HG03457 (cell line): ENCODE measurements around the gene PCSK2.

Experiments
- ATAC-seq: cut with Tn5 transposase; IDR thresholded peaks from one replicate; pipeline ENCODE4 v1.9.1; 2021; ENCODE audit warnings: moderate number of reproducible peaks; ENCODE audit not compliant: unreplicated experiment

PCSK2 gene

DNA sequence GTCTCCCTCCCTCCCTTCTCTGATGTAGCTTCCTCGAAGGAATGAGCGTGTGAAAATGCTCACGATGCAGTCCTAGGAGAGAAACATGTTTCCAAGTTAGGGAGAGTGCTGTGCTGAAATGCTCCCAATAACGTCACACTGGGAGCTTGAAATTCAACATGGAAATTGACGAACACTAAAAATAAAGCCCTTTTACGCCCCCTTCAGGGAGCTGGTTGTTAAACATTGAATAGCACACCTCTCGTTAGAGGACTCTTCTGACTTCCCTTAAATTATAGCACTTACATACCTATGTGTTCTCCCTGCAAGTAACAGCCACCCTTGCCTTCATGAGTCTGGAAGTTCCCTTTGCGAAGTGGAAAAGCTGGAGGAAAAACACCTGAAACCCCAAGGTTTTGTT lies 215.7 kb downstream of the PCSK2 start:
- ATAC-seq, result no peak

- ATAC-seq, result no peak
Observed at GRCh38 chr20:17443131-17443858, 216.5 kb downstream of the PCSK2 start.

DNA sequence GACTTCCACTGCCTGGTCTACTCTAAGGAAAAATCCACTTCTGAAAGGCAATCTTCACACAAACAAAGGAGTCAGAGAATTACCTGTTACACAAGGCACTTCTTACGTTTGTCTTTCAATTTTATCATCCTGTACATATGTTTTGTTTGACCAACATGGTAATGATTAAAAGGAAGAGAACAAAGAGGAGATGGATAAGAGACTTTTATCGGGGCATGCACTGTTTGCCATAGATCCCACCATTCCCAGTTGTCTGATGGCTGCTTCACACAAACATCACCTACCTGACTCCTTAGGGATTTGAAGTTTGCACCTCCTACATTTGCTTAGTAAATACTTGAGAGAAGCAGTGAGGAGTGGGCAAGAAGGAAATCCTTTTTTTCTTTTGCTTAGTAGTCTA lies 217.3 kb downstream of the PCSK2 start:
- no peak for ATAC-seq

DNA sequence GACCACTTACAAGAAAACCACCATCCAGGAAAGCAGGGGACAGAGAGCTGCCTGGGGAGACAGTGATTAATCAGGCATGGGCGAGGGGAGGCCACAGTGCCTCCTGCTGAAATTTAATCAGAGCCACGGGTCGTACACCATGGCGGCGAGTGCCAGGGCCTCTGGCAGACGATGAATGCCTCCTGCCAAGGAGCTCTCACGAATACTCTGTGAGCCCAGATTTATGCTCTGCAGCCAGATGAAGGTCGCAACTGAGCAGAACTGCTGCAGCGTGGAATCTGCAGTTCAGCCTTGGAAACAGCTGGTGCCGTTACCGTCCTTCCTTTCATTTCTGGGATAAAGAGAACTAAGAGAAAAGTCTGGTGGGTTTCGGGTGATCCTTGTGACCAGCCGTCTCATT lies 218.7 kb downstream of the PCSK2 start:
- no peak for ATAC-seq

DNA sequence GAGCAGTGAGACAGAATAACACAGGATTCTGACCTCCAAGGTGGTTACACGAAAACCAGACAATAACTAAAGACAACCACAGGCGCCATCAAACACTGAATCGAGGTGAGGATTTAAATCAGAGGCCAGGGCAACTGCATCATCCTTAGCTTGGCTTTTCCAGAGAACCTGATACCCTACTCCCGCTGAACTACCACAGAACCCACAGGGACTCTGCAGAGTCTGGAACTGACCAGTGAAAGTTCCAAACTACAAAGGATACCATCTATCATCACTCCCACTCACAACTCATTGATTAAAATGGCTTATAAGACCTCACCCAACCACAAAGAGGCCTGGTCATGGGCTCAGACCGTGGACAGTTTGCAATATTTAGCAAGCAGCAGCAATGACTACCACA lies 219.3 kb downstream of the PCSK2 start:
- ATAC-seq, result no peak

DNA sequence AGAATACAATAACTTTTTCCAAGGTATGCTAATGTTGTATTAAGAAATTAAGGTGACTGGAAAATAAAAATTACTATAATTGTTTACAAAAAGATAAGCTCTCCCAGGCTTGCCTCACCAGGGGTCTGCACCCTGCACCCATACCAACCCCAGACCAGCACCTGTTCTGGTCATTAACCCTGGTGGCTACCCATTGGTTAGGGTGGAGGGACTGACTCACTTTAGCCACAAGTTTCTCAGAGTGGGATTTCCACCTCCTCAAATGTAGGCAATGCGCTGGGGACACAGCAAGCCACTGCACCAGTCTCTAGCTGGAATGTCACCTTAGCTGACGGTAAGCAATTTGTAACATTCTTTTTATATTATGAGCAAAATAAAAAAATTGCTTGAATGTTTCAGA lies 221.2 kb downstream of the PCSK2 start:
- ATAC-seq, result no peak

- no peak for ATAC-seq
Observed at GRCh38 chr20:17449031-17449430, 222.2 kb downstream of the PCSK2 start.

- ATAC-seq, result no peak
Observed at GRCh38 chr20:17452441-17452840, 225.6 kb downstream of the PCSK2 start.

- no peak for ATAC-seq
Observed at GRCh38 chr20:17453592-17453991, 226.8 kb downstream of the PCSK2 start.

DNA sequence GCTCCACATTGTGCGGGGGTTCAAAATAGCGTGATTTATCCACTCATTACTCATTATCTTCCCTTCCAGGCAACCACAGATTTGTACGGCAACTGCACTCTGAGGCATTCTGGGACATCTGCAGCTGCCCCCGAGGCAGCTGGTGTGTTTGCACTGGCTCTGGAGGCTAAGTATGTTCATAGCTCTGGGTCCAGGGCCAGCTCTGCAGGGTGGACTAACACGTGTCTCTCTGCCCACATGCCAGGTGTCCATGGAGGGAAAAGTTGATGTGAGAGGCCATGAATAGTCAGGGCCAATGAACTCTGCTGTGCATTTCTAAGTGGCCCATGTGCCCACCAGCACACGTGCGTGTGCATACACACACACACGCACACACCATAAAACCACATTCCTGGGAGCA lies 229.4 kb downstream of the PCSK2 start:
- ATAC-seq, result no peak

GRCh38 chr20:17457079-17457478 lies 230.2 kb downstream of the PCSK2 start:
- ATAC-seq, result no peak

DNA sequence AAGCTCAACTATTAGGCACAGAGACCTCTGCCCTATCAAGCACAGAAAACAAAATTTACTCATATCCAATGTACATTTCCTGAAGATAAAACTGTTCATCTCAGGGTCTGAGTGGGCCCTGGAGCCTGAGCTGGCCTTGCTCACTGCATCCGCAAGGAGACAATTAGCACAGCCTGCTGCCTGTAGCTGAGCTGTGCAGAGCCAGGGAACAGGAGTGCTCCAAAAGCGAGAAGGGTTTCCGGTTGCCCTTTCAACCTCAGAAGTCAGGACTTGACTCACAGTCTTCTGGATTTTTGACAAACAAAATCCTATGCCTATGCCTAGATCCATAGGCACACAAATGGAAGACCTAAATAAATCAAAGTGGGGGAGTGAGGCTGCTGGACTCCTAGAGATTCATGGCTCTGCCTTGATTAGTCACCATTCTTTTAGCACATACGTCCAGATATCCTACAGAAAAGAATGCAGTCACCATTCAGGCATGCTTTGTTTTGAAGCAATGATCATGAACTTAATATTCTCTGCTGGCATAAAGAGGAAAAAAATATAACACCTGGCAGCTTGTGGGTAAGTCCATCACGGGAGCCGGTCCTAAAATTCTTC lies 230.8 kb downstream of the PCSK2 start:
- no peak for ATAC-seq

DNA sequence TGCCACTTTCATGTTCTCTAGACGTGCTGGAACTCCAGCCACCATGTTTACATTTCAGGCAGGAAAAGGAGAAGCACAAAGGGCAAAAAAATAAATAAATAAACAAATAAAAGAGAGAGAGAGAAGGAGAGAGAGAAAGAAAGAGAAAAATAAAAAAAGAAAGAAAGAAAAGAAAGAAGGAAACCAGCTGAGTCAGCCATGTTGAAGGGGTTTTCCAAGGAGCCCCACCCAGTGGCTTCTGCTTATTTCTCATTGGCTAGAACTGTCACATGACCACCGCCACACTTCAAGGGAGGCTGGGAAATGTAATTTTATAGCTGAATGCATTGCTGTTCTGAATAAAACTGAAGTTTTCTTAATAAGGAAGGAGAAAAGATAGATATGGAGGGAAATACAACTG lies 233.3 kb downstream of the PCSK2 start:
- ATAC-seq, result no peak

DNA sequence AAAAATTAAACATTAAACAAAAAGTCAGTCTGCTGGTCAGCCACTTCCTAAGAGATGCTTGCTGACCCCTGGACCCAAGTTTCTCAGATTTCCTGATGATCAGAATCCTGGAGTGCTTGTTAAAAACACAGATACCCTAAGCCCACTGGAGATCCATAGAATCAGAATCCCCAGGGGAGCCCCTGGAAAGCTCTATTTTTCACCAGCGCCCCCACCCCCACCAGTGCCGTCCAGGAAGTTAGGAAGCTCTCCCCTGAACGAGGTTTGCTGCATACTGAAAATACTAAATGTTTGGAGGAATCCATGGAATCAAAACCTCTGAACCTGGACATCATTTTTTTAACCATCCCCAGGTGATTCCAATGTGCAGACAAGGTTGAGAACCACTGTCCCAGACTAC lies 235.1 kb downstream of the PCSK2 start:
- ATAC-seq, result no peak

GRCh38 chr20:17463711-17464110 lies 236.9 kb downstream of the PCSK2 start:
- ATAC-seq, result no peak

GRCh38 chr20:17465236-17465635 lies 238.4 kb downstream of the PCSK2 start:
- ATAC-seq, result no peak

- no peak for ATAC-seq
Observed at GRCh38 chr20:17466641-17467040, 239.8 kb downstream of the PCSK2 start.

- no peak for ATAC-seq
Observed at GRCh38 chr20:17467120-17467655, 240.3 kb downstream of the PCSK2 start.

DNA sequence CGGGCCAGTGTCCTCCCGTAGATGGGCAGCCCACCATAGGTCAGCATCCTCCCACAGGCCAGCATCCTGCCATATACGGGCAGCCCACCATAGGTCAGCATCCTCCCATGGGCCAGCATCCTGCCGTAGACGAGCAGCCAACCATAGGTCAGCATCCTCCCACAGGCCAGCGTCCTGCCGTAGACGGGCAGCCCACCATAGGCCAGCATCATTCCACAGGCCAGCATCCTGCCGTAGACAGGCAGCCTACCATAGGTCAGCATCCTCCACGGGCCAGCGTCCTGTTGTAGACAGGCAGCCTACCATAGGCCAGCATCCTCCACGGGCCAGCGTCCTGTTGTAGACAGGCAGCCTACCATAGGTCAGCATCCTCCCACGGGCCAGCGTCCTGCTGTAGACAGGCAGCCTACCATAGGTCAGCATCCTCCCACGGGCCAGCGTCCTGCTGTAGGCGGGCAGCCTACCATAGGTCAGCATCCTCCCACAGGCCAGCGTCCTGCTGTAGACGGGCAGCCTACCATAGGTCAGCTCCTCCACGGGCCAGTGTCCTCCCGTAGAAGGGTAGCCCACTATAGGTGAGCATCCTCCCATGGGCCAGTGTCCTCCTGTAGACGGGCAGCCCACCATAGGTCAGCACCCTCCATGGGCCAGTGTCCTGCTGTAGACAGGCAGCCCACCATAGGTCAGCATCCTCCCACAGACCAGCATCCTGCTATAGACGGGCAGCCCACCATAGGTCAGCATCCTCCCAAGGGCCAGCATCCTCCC lies 241.4 kb downstream of the PCSK2 start:
- no peak for ATAC-seq

DNA sequence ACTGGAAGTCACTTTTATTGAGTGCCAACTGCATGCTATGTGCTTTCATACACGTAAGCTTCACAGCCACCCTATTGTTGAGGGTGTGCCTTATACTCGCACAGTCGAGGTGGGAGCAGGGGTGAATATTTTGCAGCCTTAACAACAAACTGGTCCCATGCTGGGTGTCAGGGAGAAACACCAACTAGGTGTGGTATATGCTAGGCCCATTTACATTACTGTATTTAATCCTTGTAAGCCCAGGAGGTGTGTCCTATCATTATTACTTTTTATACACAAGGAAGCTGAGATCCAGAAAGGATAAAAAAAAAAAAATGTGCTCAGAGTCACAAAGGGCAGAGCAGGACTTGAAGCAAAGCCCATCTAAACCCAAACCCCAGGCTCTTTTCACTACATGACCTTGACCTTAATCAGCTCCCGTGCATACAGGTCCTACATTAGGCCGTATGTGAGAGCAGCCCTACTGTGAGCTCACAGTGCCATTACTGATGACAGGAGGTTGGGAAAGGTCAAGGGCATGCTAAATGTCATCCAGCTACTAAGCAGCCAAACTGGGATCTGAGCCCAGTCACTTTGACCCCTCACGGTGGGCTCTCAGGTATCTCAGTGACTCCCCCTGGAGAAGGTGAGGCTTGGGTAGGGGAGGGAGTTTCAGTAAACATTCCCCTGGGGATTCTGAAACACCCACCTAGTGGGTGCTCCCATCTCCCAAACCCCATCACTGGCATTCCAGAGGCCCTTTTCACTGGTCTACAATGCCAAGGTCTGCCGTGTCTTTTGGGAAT lies 242.6 kb downstream of the PCSK2 start:
- no peak for ATAC-seq

- no peak for ATAC-seq
Observed at GRCh38 chr20:17470521-17470920, 243.7 kb downstream of the PCSK2 start.
